ENCODE measurements around the gene TRMT61B. TPM values are rescaled to one million over a fixed set of nuclear protein-coding genes. Genes with fewer than 3 reads are reported as not detected.
A peak's percentile ranks its signal among the peaks of the same experiment; 100 is the strongest.

The TRMT61B gene
- total RNA-seq, 1 donor from 2014 or later: 13.0 TPM

- Histone ChIP-seq H3K27ac (no peak overlapping the region), H3K27me3 (ENCODE audit: low read depth) (no peaks in the 10 kb centered on the region), H3K9me3 (no peaks in the 10 kb centered on the region), H3K36me3 (peaks cover 75% of the 10 kb centered on the region), H3K4me3 (no peak overlapping the region), H3K4me1 (no peaks in the 10 kb centered on the region)
- no peak for DNase-seq
- intact Hi-C loops (cut with DNase I): no loop called here
- ATAC-seq: no peak
- TF ChIP-seq CTCF (IDR thresholded peaks at IDR 0.05): no peak
Observed at GRCh38 chr2:28906376-28906775, 36.3 kb upstream of the TRMT61B start.

- peaks cover 67% of the 10 kb centered on the region for H3K36me3 ChIP-seq
Observed at GRCh38 chr2:28905533-28905932, 35.4 kb upstream of the TRMT61B start.

GRCh38 chr2:28904802-28905457 lies 34.8 kb upstream of the TRMT61B start:
- DNase-seq: no peak
- no peaks in the 10 kb centered on the region for H3K4me1 ChIP-seq
- H3K27me3 ChIP-seq (ENCODE audit: low read depth): no peaks in the 10 kb centered on the region
- H3K9me3 ChIP-seq: no peaks in the 10 kb centered on the region
- no peak overlapping the region for H3K27ac ChIP-seq
- TF ChIP-seq CTCF (IDR thresholded peaks at IDR 0.05): no peak
- ATAC-seq: no peak
- intact Hi-C loops (cut with DNase I): no loop called here
- no peak overlapping the region for H3K4me3 ChIP-seq
- H3K36me3 ChIP-seq: peaks cover 61% of the 10 kb centered on the region

More at GRCh38 chr2:28905533-28905932, 35.4 kb upstream of the TRMT61B start:
- DNase-seq (no peak), ATAC-seq (no peak)
- no peak for TF ChIP-seq CTCF (IDR thresholded peaks at IDR 0.05)
- H3K27me3 ChIP-seq (ENCODE audit: low read depth): no peaks in the 10 kb centered on the region
- no peak overlapping the region for H3K27ac ChIP-seq
- intact Hi-C loops (cut with DNase I): no loop called here
- H3K9me3 ChIP-seq: no peaks in the 10 kb centered on the region
- no peaks in the 10 kb centered on the region for H3K4me1 ChIP-seq
- no peak overlapping the region for H3K4me3 ChIP-seq

GRCh38 chr2:28904295-28904694 lies 34.2 kb upstream of the TRMT61B start:
- H3K36me3 ChIP-seq: peaks cover 55% of the 10 kb centered on the region

GRCh38 chr2:28902584-28902983 lies 32.5 kb upstream of the TRMT61B start:
- no peaks in the 10 kb centered on the region for H3K9me3 ChIP-seq
- H3K4me1 ChIP-seq: peaks cover 10% of the 10 kb centered on the region
- DNase-seq: no peak
- intact Hi-C loops (cut with DNase I): no loop called here
- peaks cover 38% of the 10 kb centered on the region for H3K36me3 ChIP-seq
- no peaks in the 10 kb centered on the region for H3K27me3 ChIP-seq (ENCODE audit: low read depth)
- no peak overlapping the region for H3K27ac ChIP-seq
- H3K4me3 ChIP-seq: no peak overlapping the region
- ATAC-seq: no peak
- TF ChIP-seq CTCF (IDR thresholded peaks at IDR 0.05): no peak

More at GRCh38 chr2:28904295-28904694, 34.2 kb upstream of the TRMT61B start:
- H3K4me3 ChIP-seq: no peak overlapping the region
- TF ChIP-seq CTCF (IDR thresholded peaks at IDR 0.05): no peak
- H3K27me3 ChIP-seq (ENCODE audit: low read depth): no peaks in the 10 kb centered on the region
- no peak overlapping the region for H3K27ac ChIP-seq
- DNase-seq (no peak), ATAC-seq (peak in 1 of 2 donors; percentile 69)
- no peaks in the 10 kb centered on the region for H3K4me1 ChIP-seq
- intact Hi-C loops (cut with DNase I): no loop called here
- no peaks in the 10 kb centered on the region for H3K9me3 ChIP-seq

All from lower lobe of right lung (tissue), 2 donors.